Forelimb muscle (tissue), 1 donor: ENCODE data around the gene TBC1D17. TPM values are rescaled to one million over a fixed set of nuclear protein-coding genes. Genes with fewer than 3 reads are reported as not detected.
A peak's percentile ranks its signal among the peaks of the same experiment; 100 is the strongest.
"Not testable (repeated sequence)": the region's sequence is repeated elsewhere in the genome, so short reads cannot be mapped to it uniquely, and the experiment has no call there.

Experiments
- DNase-seq: peaks from one replicate; pipeline ENCODE4 v3.0.0-alpha.2; 2013; ENCODE audit warnings: low read depth
- polyA plus RNA-seq: library from polyadenylated mRNA; unstranded; fragments of 120-200 nt; gene quantifications from one replicate; pipeline ENCODE4 v1.2.1, GENCODE V29; 2013; ENCODE audit not compliant: insufficient read length

The TBC1D17 gene
- polyA plus RNA-seq, 1 donor, result 35.6 TPM

DNA sequence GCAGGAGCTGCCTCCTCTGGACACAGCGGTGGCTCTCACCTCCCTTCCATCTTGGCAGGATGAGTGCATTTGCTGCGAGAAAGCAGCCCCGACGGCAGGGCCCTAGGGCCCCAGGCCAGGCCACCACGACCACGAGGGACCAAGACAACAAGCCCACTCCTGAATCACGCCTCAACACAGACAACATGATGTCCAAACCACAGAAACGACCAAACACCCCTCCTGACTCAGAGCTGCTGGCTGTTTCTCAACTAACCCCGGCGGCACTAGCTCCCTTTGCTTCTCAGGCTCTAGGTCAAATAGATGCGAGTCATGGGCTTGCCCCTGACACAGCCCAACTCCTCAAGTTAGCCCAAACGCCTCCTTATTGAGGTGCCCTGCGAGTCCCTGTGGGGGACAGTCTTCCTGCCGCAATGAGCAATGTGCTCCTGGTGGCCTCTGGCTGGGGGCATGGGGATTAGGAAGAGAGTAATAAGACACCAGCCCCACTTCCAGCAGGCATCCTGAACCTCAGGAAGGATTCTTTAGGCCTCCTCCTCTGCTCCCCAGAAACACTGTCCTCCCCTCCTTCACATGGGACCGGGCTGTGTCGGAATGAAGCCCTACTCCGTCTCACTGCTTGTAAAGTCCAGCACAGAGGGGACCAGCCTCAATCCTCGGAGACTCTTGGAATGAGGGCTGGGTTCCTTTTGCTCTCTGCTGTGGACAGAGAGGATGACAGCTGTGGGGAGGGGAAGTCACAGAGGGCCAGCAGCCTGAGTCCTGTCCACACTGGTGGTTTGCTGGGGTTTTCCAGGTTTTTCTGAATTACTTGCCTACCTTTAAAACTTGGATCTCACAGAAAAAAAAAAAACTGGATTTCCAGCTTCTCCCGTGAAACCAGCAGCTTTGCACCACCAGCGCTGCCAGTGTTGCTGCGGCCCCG is 44.6 kb downstream of the TBC1D17 start:
- no peak for DNase-seq

DNA sequence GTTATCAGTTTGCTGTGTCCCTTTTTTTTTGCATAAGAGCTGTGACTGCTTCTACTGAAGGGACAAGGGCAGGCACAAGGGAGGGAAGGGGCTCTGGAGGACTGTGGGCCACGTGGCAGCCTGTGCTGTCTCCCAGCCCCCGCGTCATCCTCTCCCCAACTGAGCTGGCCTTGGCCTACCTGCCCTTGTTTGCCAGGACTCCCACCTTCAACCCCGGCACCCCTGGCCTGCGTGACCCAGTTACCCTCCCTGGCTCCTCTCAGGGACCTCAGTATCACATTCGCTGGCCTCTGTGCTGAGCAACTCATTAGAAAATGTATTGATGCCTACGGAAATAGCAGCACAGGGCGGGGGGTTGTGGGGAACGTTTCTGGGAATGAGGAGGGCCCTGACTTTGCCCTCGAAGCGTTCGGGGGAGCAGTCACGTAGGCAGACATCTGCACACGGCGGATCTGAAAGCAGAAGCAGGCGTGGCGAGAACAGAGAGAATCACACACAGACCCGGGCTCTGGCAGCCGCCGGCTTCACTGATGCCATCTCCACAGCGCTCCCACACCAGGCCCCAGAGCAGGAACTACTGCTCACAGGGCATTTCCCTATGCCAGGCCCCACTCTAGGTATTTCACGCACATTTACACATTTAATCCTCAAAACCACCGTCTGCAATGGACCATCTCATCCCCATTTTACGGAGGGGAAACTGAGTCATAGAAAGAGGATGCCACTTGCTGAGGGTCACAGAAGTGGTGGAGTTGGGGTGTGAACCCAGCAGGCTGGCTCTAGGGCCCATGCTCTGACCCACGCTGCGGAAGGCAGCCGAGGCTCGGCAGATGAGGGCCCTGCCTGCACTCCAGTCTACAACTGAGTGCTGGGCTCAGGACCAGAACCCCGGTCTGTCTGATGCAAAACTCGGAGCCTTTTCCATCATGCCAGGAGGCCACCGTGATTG is 45.8 kb downstream of the TBC1D17 start:
- no peak for DNase-seq

DNA sequence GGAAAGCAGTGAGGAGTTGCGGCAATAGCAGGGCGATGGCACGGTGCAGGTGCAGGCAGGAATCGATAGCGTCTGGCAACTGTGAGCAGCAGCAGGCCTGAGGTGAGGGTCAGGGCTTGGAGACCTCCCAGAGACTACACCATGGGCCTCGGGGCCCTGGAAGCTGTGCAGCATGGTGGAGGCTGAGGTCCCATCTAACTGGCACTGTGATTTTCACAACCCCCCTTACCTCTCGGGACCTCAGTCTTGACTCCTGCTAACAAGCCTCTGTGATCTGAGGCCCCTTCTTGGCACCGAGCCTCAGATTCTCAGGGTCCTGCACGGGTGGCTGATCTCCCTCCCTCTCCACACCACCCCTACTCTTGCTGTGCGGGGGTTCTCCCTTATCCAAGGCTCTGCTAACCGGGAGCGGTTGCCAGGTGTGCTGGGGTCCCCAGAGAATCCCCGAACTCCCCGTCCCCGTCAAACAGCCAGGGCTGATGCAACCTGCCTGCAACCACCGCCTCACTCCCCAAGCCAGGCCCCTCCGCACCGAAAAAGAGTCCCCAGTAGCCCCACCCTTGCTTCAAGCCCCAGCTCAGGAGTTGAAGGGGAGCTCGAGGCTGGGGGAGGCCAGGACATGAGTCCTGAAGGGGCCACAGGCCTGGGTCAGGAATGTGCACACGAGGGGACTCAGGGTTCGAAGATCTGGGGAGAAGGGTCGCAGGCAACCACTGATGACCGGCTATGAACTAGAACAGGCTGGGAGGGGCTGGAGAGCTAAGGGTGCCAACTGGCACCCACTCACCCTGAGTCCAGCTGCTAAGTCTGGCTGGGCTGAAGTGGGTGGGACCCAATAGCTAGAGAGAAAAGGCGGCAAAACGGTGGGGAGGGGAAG is 46.7 kb downstream of the TBC1D17 start:
- DNase-seq, result no peak

DNA sequence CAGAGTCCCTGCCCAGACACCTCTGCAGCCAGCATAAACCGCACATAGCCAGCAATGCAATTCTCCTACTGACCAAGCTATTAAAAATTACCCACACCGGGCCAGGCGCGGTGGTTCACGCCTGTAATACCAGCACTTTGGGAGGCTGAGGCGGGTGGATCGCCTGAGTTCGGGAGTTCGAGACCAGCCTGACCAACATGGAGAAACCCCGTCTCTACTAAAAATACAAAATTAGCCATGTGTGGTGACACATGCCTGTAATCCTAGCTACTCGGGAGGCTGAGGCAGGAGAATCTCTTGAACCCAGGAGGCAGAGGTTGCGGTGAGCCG is 47.3 kb downstream of the TBC1D17 start:
- DNase-seq, result not testable (repeated sequence)

DNA sequence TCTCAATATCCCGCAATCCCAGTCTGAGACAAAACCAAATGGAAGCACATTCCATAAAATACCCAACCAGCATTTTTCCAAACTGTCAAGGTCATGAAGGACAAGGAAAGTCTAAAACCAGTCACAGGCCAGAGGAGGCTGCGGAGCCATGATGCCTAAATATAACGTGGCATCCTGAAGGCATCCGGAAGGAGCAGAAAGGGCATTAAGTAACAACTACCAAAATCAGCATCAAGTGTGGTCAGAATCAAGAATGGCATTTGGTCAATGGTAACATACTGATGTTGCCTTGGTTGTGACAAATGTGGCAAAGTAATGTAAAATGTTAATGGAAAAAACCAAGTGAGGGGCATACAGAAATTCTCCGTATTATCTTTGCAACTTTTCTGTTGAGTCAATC is 48.0 kb downstream of the TBC1D17 start:
- no peak for DNase-seq

DNA sequence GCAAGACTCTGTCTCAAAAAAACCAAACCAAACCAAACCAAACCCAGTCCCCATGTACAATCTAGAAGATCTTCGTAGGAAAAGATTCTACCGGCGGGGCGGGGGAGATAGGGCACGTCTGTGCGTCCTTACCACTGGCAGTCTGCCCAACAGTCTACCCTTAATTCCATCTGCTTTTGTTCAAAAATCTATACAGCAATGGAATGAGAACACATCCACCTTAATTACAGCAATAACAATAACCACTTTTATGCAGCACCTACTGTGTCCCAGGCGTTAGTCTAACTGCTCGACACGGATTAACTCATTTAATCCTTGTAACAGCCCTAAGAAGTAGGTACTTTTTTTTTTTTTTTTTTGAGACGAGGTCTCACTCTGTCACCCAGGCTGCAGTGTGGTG is 49.0 kb downstream of the TBC1D17 start:
- DNase-seq, result no peak

DNA sequence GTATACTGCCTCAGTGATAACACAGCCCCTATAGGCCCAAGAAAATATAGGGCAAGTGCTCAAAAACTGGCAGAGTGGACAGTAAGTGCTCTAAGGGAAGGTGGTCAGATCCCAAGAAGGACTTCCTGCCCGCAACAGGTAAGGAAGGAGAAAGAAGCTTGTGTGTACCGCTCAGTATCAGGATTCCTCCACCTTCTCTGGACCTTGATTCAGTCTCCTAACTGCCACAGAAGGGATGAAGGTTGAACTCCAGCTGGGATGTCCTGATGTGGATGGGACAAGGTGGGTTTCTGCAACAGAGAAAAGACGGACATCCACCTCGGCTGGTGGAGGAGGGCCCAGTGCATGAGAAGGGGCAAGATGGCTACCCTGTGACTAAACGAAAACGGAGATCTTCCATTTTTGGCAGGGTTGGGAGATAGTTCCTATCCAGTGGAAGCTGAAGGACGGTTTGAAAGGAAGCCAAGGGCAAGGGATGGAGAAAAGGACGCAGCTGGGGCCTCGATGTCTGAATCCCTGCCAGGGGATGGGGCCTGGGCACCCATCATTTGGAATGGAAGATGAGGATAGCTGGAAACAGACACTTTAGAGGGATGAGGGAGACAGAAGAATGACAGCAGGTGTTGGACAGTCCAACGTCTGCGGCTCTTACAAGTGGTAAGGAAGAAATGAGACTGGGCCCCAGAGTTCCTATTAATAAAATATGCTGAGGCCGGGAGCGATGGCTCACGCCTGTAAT is 50.2 kb downstream of the TBC1D17 start:
- DNase-seq, result no peak

DNA sequence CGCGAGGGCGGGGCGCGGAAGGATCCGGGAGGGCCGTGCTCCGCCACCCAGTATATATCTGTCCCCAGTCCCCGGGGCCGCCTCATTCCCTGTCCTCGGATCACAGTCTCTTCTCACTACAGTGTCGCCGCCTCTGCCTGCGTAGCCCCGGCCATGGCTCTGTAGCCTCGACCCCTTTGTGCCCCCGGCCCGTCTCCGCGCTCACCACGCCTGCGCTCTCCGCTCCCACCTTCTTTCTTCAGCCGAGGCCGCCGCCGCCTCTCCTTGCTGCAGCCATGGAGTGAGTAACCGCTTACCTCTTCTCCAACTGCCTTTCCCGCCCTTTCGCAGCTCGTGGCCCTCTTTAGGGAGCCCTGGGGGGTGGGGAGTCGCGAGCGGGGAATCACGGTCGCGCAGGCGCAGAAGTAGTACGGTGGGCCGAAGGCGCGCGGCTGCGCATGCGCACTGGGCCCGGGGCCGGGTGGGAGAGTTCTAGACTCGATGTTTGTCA is 51.7 kb downstream of the TBC1D17 start, which contains the start of the genes ATF5 and NUP62:
TSS of gene ATF5 (plus strand) at position 85 of the 490 bp plus-strand sequence. CDS start 1,646 bp downstream, outside the sequence.
TSS of gene NUP62 (minus strand) at position 384 of the 490 bp plus-strand sequence. CDS start 19,697 bp downstream, outside the sequence.
- DNase-seq, result peak; percentile 80

DNA sequence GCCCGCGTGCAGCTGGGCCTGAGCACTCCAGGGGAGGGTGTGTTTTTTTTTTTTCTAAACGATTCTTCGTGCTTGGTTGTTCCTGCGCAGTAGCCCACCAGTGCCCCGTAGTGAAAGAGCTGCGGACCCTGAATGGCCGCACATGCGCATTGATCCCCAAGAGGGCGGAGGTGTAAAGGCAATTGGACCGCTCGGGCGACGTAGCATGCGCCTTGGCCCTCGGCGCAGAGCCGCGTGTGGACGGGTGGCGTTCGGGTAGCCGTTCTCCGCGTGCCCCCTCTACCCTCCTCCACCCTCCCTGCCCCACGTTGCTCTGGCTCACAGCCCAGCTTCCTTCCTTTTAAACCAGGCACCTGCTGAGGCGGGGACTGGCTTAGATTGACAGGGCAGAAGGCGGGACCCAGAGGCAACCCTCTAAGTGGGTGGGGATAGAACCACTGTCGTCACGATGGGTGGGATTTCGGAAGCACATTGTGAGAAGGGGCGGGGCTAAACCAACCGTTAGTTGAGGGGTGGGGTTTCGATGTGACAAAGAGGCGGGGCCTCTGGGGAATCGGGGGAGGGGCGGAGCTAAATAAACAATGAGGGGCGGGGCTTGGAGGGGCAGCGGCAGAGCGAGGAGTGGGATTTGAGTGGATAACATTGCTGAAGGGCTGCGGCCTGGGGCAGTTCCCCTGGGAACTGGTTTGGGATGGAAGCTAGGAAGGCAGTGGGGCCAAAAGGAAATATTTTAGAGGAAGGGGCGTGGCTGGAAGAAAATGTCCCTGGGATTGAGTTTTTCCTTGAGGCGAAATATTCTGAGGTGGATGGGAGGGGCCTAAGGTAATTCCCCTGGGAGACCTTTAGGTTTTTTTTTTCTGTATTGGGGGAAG is 52.3 kb downstream of the TBC1D17 start:
- peak; percentile 82 for DNase-seq

DNA sequence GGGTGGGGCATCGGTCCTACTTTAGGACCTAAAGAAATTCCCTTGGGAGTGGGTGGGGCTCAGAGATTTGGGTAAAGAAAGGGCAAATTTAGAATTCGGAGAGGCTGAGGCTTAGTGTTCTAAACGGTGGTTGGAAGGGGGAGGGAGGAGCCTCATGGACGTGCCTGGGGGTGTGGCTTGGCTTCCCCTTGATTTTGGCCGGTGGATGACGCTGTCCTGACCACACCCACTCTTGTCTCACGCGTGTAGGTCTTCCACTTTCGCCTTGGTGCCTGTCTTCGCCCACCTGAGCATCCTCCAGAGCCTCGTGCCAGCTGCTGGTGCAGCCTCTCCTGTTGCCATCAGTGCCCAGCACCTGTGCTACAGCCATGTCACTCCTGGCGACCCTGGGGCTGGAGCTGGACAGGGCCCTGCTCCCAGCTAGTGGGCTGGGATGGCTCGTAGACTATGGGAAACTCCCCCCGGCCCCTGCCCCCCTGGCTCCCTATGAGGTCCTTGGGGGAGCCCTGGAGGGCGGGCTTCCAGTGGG is 53.0 kb downstream of the TBC1D17 start:
- no peak for DNase-seq

DNA sequence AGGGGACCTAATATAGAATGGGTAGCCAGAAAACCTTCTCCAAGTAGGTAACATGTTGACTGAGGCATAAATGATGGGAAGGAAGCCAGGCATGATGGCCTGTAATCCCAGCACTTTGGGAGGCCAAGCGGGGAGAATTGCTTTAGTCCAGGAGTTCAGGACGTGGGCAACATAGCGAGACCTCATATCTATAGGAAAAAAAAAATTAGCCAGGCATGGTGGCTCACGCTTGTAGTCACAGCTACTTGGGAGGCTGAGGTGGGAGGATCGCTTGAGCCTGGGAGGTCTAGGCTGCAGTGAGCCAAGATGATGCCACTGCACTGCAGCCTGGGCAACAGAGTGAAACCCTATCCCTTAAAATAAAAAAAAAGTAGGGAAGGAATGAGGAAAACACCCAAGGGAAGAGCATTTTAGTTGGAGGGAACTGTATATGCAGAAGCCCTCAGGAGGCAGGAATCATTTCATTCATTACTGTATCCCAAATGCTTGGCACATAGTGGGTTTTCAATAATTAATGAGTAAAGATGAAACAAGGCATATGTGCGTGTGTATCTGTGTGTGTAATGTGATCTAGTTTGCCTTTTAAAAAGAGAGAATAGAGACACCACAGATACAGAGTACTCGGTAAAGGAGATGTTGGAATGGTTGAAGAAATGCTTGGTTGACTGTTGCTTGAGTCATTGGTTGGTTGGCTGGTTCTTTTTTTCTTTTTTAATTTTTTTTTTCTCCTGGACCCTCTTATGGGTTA is 54.0 kb downstream of the TBC1D17 start:
- no peak for DNase-seq

DNA sequence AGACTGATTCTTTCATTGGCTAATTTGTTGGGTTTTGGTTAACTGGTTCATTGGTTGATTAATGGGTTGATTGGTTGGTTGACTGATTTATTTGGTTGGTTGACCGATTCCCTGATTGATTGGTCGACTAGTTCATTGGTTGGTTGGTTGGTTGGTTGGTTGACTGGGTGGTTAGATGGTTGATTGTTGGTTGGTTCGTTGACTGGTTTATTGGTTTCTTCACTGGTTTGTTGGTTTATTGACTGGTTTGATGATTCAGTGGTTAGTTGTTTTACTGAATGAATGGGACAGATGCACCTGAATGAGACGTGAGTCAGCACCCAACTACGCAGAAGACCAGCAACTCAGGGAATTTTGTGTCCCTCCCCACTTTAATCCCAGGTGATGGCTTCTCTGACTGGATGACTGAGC is 54.5 kb downstream of the TBC1D17 start:
- no peak for DNase-seq

DNA sequence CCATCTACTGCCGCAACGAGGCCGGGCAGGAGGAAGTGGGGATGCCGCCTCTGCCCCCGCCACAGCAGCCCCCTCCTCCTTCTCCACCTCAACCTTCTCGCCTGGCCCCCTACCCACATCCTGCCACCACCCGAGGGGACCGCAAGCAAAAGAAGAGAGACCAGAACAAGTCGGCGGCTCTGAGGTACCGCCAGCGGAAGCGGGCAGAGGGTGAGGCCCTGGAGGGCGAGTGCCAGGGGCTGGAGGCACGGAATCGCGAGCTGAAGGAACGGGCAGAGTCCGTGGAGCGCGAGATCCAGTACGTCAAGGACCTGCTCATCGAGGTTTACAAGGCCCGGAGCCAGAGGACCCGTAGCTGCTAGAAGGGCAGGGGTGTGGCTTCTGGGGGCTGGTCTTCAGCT is 55.2 kb downstream of the TBC1D17 start:
- DNase-seq, result no peak

DNA sequence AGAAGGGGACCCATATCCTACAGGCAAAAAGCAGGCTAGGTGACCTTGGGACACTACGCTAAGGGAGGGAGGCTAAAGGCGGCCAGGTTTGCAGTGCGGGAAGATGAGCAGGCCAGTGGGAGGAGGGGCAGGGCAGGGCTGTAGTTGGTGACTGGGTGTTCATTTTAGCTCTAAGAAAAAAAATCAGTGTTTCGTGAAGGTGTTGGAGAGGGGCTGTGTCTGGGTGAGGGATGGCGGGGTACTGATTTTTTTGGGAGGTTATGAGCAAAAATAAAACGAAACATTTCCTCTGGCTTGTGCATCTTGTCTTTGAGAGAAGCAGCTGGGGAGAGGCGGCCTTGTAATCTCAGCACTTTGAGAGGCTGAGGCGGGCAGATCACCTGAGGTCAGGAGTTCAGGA is 56.1 kb downstream of the TBC1D17 start:
- no peak for DNase-seq

DNA sequence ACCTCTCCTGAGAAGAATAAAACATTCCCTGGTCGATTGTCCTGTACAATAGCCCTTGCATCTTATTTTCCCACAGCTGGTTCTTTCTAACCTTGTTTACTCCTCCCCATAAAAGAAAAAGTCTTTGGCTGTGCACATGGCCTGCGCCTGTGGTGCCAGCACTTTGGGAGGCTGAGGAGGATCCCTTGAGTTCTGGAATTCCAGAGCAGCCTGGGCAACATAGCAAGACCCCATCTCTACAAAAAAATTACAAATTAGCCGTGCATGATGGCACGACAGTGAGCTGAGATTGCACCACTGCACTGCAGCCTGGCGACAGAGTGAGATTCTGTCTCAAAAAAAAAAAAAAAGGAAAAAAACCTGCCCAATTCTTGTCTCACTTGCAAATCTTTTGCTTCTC is 59.0 kb downstream of the TBC1D17 start:
- DNase-seq, result no peak

DNA sequence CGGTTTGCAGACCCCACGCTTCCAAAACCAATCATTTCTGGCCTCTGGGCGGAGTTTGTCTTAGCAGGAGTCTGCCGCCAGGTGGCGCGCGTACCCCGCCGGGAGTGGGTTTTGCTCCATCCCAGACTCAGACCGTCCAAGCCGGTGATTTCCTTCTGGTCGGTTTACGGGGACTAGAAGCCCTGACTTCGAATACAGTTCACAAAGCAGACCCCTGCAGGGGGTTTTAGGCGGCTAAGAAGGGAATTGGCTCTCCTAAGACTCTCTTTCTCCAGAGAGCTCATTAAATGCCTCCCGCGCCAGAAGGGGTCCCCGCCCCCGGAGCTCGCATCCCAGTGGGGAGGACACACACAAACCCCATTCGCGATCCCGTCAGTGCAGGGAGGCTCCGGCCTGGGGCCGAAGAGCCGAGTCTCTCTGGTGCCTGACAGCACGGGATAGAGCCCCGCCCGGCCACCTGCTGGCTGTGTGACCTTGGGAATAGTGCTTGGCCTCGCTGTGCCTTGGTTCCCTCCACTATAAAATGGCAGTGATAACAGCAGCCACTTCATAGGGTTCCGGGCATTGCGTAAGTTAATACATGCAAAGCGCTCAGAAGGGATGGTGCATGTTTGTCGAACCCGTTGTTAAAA is 60.4 kb downstream of the TBC1D17 start:
- no peak for DNase-seq
